ENCODE results near the gene ATP1B1. TPM values are rescaled to one million over a fixed set of nuclear protein-coding genes. Genes with fewer than 3 reads are reported as not detected.

The ATP1B1 gene
- total RNA-seq, 1 donor from 2014 or later = 76.4 TPM

DNA sequence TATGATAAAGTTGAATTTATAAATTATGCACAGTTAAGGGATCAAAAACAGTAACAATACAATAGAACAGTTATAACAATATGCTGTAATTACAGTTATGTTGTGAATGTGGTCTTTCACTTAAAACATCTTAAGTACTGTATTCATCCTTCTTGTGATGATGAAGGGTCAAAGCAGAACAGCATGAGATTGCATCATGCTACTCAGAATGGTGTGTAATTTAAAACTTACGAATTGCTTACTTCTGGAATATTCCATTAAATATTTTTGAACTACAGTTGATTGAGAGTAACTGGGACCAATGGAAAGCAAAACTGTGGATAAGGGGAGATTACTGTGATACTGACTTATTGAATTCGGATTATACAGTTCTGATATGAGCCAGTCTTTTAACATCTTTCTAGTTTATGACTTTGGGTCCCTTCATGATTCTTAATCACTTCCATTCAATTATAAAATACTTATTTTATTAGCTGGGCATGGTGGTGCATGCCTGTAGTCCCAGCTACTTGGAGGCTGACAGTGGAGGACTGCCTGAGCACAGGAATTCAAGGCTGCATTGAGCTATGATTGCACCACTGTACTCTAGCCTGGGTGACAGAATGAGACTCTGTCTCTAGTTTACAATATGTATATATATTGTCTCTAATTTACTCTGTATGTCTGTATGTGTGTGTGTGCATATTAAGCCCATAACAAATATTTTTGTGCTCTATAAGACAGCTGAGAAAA lies 43.2 kb downstream of the ATP1B1 start:
- TF ChIP-seq, protein P1, sequence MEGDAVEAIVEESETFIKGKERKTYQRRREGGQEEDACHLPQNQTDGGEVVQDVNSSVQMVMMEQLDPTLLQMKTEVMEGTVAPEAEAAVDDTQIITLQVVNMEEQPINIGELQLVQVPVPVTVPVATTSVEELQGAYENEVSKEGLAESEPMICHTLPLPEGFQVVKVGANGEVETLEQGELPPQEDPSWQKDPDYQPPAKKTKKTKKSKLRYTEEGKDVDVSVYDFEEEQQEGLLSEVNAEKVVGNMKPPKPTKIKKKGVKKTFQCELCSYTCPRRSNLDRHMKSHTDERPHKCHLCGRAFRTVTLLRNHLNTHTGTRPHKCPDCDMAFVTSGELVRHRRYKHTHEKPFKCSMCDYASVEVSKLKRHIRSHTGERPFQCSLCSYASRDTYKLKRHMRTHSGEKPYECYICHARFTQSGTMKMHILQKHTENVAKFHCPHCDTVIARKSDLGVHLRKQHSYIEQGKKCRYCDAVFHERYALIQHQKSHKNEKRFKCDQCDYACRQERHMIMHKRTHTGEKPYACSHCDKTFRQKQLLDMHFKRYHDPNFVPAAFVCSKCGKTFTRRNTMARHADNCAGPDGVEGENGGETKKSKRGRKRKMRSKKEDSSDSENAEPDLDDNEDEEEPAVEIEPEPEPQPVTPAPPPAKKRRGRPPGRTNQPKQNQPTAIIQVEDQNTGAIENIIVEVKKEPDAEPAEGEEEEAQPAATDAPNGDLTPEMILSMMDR (IDR thresholded peaks at IDR 0.05; ENCODE audit: unreplicated experiment) = no peak
- Mint-ChIP-seq H3K4me1 (no peaks in the 10 kb centered on the region), H3K36me3 (no peaks in the 10 kb centered on the region), H3K27me3 (ENCODE audit: low read depth) (no peaks in the 10 kb centered on the region), H3K4me3 (no peak overlapping the region), H3K9me3 (no peaks in the 10 kb centered on the region), H3K27ac (no peak overlapping the region)
- no peak for DNase-seq (ENCODE audit: low spot score in 2 of 2, unreplicated experiment in 2 of 2)

DNA sequence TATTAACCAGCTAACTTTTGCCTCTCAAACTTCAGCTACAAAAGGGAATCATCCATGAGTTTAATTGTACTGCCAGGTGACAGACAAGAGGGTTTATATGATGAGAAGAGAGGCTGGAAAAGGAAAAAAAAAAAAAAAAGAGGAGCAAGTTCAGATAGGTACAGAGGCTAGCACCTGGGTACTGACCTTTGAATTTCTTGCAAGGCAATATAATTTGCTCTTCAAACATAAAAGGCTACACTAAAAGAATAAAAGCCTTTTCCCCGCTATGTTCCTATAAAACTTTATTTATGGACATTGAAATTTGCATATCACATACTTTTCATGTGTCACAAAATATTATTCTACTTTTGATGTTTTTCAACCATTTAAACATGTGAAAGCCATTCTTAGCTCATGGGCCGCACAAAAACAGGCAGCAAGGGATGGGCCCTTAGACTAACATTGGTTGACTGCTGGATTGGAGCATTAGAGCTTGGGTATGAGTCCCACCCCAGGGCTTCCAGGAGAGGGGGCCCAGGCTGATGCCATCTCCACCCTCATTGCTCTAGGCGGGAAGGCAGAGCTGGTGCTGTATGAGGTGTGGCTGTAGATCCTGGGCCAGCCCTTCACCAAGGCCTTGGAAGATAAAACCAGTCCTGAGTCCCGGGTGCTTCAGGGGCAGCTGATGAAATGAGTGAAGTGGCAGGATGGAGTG lies 44.3 kb downstream of the ATP1B1 start:
- H3K27ac Mint-ChIP-seq = no peak overlapping the region
- no peaks in the 10 kb centered on the region for H3K27me3 Mint-ChIP-seq (ENCODE audit: low read depth)
- peaks cover 2% of the 10 kb centered on the region for H3K4me1 Mint-ChIP-seq
- TF ChIP-seq, protein P1 (IDR thresholded peaks at IDR 0.05; ENCODE audit: unreplicated experiment) = no peak
- no peak for DNase-seq (ENCODE audit: low spot score in 2 of 2, unreplicated experiment in 2 of 2)
- H3K9me3 Mint-ChIP-seq = no peaks in the 10 kb centered on the region
- H3K4me3 Mint-ChIP-seq = no peak overlapping the region
- H3K36me3 Mint-ChIP-seq = no peaks in the 10 kb centered on the region

DNA sequence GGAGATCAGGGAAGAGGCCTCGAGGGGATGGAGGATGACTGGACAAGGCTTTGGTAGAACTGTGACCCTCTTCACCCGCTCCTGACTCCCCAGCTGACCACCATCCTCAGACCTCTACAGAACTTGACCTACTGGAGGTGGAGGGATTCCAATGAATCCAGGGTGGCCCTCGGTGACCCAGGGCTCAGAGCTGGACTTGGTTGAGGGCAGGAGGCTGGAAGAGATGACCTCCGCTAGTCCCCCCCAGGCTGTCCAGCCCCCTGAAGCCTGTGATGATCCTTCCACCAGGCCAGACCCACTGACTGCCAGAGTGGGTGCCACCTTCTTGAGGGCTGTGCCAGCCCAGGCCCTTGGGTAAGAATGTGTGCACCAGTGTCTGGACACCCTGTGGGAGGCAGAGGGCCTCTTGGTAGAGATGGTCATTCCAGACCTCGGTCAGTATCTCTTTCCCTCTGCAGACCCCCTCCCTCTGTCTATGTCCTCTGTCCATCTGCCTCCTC lies 44.9 kb downstream of the ATP1B1 start:
- DNase-seq (ENCODE audit: low spot score in 2 of 2, unreplicated experiment in 2 of 2) = no peak
- TF ChIP-seq, protein P1 (IDR thresholded peaks at IDR 0.05; ENCODE audit: unreplicated experiment) = no peak
- Mint-ChIP-seq H3K27ac (no peak overlapping the region), H3K4me3 (no peak overlapping the region), H3K36me3 (no peaks in the 10 kb centered on the region), H3K4me1 (peaks cover 2% of the 10 kb centered on the region), H3K27me3 (ENCODE audit: low read depth) (no peaks in the 10 kb centered on the region), H3K9me3 (no peaks in the 10 kb centered on the region)

- DNase-seq (ENCODE audit: low spot score in 2 of 2, unreplicated experiment in 2 of 2) = no peak
- Mint-ChIP-seq H3K9me3 (no peaks in the 10 kb centered on the region), H3K27me3 (ENCODE audit: low read depth) (no peaks in the 10 kb centered on the region), H3K27ac (no peak overlapping the region), H3K36me3 (no peaks in the 10 kb centered on the region), H3K4me3 (no peak overlapping the region), H3K4me1 (peaks cover 7% of the 10 kb centered on the region)
- TF ChIP-seq, protein P1 (IDR thresholded peaks at IDR 0.05; ENCODE audit: unreplicated experiment) = no peak
These were observed 49.2 kb downstream of the ATP1B1 start for GRCh38 chr1:169155675-169156074.

GRCh38 chr1:169156580-169156979 lies 50.1 kb downstream of the ATP1B1 start:
- peaks cover 7% of the 10 kb centered on the region for H3K4me1 Mint-ChIP-seq
- no peak for DNase-seq (ENCODE audit: low spot score in 2 of 2, unreplicated experiment in 2 of 2)
- H3K27ac Mint-ChIP-seq = no peak overlapping the region
- no peak overlapping the region for H3K4me3 Mint-ChIP-seq
- H3K9me3 Mint-ChIP-seq = no peaks in the 10 kb centered on the region
- H3K27me3 Mint-ChIP-seq (ENCODE audit: low read depth) = no peaks in the 10 kb centered on the region
- H3K36me3 Mint-ChIP-seq = no peaks in the 10 kb centered on the region
- TF ChIP-seq, protein P1 (IDR thresholded peaks at IDR 0.05; ENCODE audit: unreplicated experiment) = no peak
